Neural progenitor cell (in vitro differentiated cells): ENCODE data around the gene GALNTL6. TPM values are rescaled to one million over a fixed set of nuclear protein-coding genes. Genes with fewer than 3 reads are reported as not detected.

Experiments
- DNase-seq: peaks from one replicate; pipeline ENCODE4 v3.0.0-alpha.2; 2016; ENCODE audit warnings: low spot score
- H2AFZ ChIP-seq: fragments of 200-600 bp; sonication (generic); replicated peaks from 2 replicates; pipeline ENCODE4 v1.6.1; 2016; ENCODE audit warnings: antibody characterized with exemption
- H3F3A ChIP-seq: fragments of 200-600 bp; sonication (generic); 2 replicates; pipeline ENCODE4 v1.6.1; 2016; ENCODE audit warnings: antibody characterized with exemption, low read depth
- H3K27ac ChIP-seq: fragments of 200-600 bp; sonication (generic); 2 replicates; pipeline ENCODE4 v1.5.1; 2016; ENCODE audit warnings: mild to moderate bottlenecking
- H3K27me3 ChIP-seq: fragments of 200-600 bp; sonication (generic); 2 replicates; pipeline ENCODE4 v1.6.1; 2016; ENCODE audit warnings: mild to moderate bottlenecking, moderate library complexity
- H3K36me3 ChIP-seq: fragments of 200-600 bp; sonication (generic); 2 replicates; pipeline ENCODE4 v1.5.1; 2016
- H3K4me1 ChIP-seq: fragments of 200-600 bp; sonication (generic); 2 replicates; pipeline ENCODE4 v1.6.1; 2016; ENCODE audit warnings: mixed run types
- H3K4me2 ChIP-seq: fragments of 200-600 bp; sonication (generic); 2 replicates; pipeline ENCODE4 v1.6.1; 2016
- H3K4me3 ChIP-seq: fragments of 200-600 bp; sonication (generic); 2 replicates; pipeline ENCODE4 v1.5.1; 2016
- H3K79me2 ChIP-seq: fragments of 200-600 bp; sonication (generic); 2 replicates; pipeline ENCODE4 v1.6.1; 2016; ENCODE audit warnings: low read depth
- H3K9ac ChIP-seq: fragments of 200-600 bp; sonication (generic); 2 replicates; pipeline ENCODE4 v1.6.1; 2016
- H3K9me3 ChIP-seq: fragments of 200-600 bp; sonication (generic); 2 replicates; pipeline ENCODE4 v1.5.1; 2016; ENCODE audit warnings: low read depth
- H4K20me1 ChIP-seq: fragments of 200-600 bp; sonication (generic); 2 replicates; pipeline ENCODE4 v1.6.1; 2016; ENCODE audit warnings: low read depth
- H3K27ac Mint-ChIP-seq: 3 replicates; pipeline ENCODE4 v1.8.0; 2021; ENCODE audit warnings: mixed read lengths
- H3K27me3 Mint-ChIP-seq: 2 replicates; pipeline ENCODE4 v1.8.0; 2022; ENCODE audit warnings: low read depth, mild to moderate bottlenecking, inconsistent platforms, moderate library complexity, mixed read lengths; ENCODE audit not compliant: insufficient read depth
- H3K36me3 Mint-ChIP-seq: 3 replicates; pipeline ENCODE4 v1.8.0; 2021; ENCODE audit warnings: mixed read lengths
- H3K4me1 Mint-ChIP-seq: 3 replicates; pipeline ENCODE4 v1.8.0; 2021; ENCODE audit warnings: mixed read lengths
- H3K4me3 Mint-ChIP-seq: 3 replicates; pipeline ENCODE4 v1.8.0; 2021; ENCODE audit warnings: mild to moderate bottlenecking, moderate library complexity, mixed read lengths
- H3K9me3 Mint-ChIP-seq: 3 replicates; pipeline ENCODE4 v1.8.0; 2020; ENCODE audit warnings: mixed read lengths
- EZH2 ChIP-seq: fragments of 200-600 bp; sonication (generic); IDR thresholded peaks from 2 replicates; pipeline ENCODE4 v1.6.1; 2017; ENCODE audit warnings: antibody characterized with exemption, mild to moderate bottlenecking, moderate library complexity
- EZH2phosphoT487 ChIP-seq: fragments of 200-600 bp; sonication (generic); IDR thresholded peaks from 2 replicates; pipeline ENCODE4 v1.6.1; 2017; ENCODE audit warnings: antibody characterized with exemption
- total RNA-seq: library from RNA; depleted of rRNA; stranded (reverse); fragments of >200 nt; gene quantifications from 2 replicates; pipeline ENCODE4 v1.2.3, GENCODE V29; 2015; ENCODE audit warnings: low replicate concordance
- TF ChIP-seq, protein P1 (sequence below): fragments of 200-600 bp; sonication (generic); IDR thresholded peaks from 2 replicates; pipeline ENCODE4 v1.5.1; 2017; ENCODE audit warnings: antibody characterized with exemption, mild to moderate bottlenecking

The GALNTL6 gene
- total RNA-seq, 1 donor from 2014 or later = 0.15 TPM

DNA sequence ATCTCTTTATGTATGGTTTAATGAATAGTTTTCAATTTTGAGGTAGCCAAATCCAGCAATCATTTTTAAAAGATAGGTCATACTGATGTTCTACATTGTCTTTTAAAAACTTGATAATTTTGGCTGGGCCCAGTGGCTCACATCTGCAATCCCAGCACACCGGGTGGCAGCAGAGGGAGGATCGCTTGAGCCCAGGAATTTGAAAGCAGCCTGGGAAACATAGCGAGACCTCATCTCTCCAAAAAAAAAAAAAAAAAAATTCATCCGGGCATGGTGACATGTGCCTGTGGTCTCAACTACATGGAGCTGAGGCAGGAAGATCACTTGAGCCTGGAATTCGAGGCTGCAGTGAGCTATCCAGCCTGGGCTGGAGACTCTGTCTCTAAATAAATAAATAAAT, 419.8 kb downstream of the GALNTL6 start:
- H3K9me3 Mint-ChIP-seq = peaks cover 3% of the 10 kb centered on the region

DNA sequence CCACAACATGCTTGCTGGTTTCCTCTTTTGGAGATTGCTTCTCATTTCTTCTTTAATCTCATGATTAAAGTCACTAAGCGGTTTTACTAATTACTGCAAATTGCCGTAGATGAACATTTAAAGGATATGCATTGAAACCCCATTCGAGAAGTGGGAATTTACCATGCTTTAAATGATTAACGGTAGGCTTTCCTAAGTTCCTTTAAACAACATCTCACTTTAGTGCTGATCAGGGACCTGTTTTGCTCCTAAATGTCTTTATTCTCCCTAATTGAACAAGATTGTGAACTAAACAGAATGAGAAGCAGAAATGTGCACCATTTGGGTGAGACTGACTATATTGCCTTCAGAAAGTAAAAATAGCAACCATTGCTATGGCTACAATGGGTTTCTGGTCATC, 430.3 kb downstream of the GALNTL6 start:
- no peaks in the 10 kb centered on the region for H3K27me3 ChIP-seq
- Mint-ChIP-seq H3K9me3 (peaks cover 11% of the 10 kb centered on the region), H3K4me1 (peaks cover 4% of the 10 kb centered on the region), H3K27me3 (no peaks in the 10 kb centered on the region), H3K4me3 (no peak overlapping the region), H3K27ac (no peak overlapping the region), H3K36me3 (no peaks in the 10 kb centered on the region)
- H3K4me1 ChIP-seq = no peaks in the 10 kb centered on the region
- no peak overlapping the region for H3K4me2 ChIP-seq
- H3K27ac ChIP-seq = no peak overlapping the region
- DNase-seq = no peak
- no peak for TF ChIP-seq EZH2phosphoT487
- TF ChIP-seq, protein P1, sequence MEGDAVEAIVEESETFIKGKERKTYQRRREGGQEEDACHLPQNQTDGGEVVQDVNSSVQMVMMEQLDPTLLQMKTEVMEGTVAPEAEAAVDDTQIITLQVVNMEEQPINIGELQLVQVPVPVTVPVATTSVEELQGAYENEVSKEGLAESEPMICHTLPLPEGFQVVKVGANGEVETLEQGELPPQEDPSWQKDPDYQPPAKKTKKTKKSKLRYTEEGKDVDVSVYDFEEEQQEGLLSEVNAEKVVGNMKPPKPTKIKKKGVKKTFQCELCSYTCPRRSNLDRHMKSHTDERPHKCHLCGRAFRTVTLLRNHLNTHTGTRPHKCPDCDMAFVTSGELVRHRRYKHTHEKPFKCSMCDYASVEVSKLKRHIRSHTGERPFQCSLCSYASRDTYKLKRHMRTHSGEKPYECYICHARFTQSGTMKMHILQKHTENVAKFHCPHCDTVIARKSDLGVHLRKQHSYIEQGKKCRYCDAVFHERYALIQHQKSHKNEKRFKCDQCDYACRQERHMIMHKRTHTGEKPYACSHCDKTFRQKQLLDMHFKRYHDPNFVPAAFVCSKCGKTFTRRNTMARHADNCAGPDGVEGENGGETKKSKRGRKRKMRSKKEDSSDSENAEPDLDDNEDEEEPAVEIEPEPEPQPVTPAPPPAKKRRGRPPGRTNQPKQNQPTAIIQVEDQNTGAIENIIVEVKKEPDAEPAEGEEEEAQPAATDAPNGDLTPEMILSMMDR = no peak
- no peak for TF ChIP-seq EZH2
- H3K4me3 ChIP-seq = no peak overlapping the region
- no peaks in the 10 kb centered on the region for H3F3A ChIP-seq
- H3K79me2 ChIP-seq = no peaks in the 10 kb centered on the region
- no peak overlapping the region for H3K9ac ChIP-seq
- no peaks in the 10 kb centered on the region for H3K9me3 ChIP-seq
- no peaks in the 10 kb centered on the region for H4K20me1 ChIP-seq
- H2AFZ ChIP-seq = no peak overlapping the region
- H3K36me3 ChIP-seq = no peaks in the 10 kb centered on the region

More for the DNA sequence above, 419.8 kb downstream of the GALNTL6 start:
- Mint-ChIP-seq H3K27ac (no peak overlapping the region), H3K4me1 (no peaks in the 10 kb centered on the region), H3K27me3 (no peaks in the 10 kb centered on the region), H3K4me3 (no peak overlapping the region), H3K36me3 (no peaks in the 10 kb centered on the region)
- no peaks in the 10 kb centered on the region for H3K36me3 ChIP-seq
- no peaks in the 10 kb centered on the region for H3K4me1 ChIP-seq
- H4K20me1 ChIP-seq = no peaks in the 10 kb centered on the region
- H3K4me2 ChIP-seq = no peak overlapping the region
- no peak for TF ChIP-seq EZH2
- TF ChIP-seq, protein P1 = peak; percentile 36
- no peaks in the 10 kb centered on the region for H3K79me2 ChIP-seq
- H3F3A ChIP-seq = no peaks in the 10 kb centered on the region
- no peak overlapping the region for H3K9ac ChIP-seq
- H3K4me3 ChIP-seq = no peak overlapping the region
- H3K9me3 ChIP-seq = no peaks in the 10 kb centered on the region
- peak; percentile 54 for DNase-seq
- no peak overlapping the region for H2AFZ ChIP-seq
- no peak overlapping the region for H3K27ac ChIP-seq
- no peaks in the 10 kb centered on the region for H3K27me3 ChIP-seq

GRCh38 chr4:172245516-172245915, 432.3 kb downstream of the GALNTL6 start:
- H2AFZ ChIP-seq = no peak overlapping the region
- H3K4me1 Mint-ChIP-seq = peaks cover 4% of the 10 kb centered on the region
- no peaks in the 10 kb centered on the region for H4K20me1 ChIP-seq
- H3K36me3 Mint-ChIP-seq = no peaks in the 10 kb centered on the region
- H3K4me3 ChIP-seq = no peak overlapping the region
- H3K4me2 ChIP-seq = no peak overlapping the region
- no peaks in the 10 kb centered on the region for H3K36me3 ChIP-seq
- no peak for DNase-seq
- H3K27ac ChIP-seq = no peak overlapping the region
- H3K4me1 ChIP-seq = no peaks in the 10 kb centered on the region
- peaks cover 7% of the 10 kb centered on the region for H3K9me3 Mint-ChIP-seq
- no peak overlapping the region for H3K9ac ChIP-seq
- no peaks in the 10 kb centered on the region for H3K27me3 ChIP-seq
- no peaks in the 10 kb centered on the region for H3K79me2 ChIP-seq
- H3F3A ChIP-seq = no peaks in the 10 kb centered on the region
- no peaks in the 10 kb centered on the region for H3K27me3 Mint-ChIP-seq
- no peak overlapping the region for H3K27ac Mint-ChIP-seq
- TF ChIP-seq, protein P1 = no peak
- no peak for TF ChIP-seq EZH2
- no peak for TF ChIP-seq EZH2phosphoT487
- H3K9me3 ChIP-seq = no peaks in the 10 kb centered on the region
- no peak overlapping the region for H3K4me3 Mint-ChIP-seq
